SH-SY5Y (cell line): ENCODE results near the gene TEX29.

Experiments used
- GATA2 ChIP-seq: IDR thresholded peaks from 2 replicates; pipeline ENCODE4 v1.6.1; 2011; ENCODE audit warnings: mild to moderate bottlenecking, low read depth, low read length
- GATA3 ChIP-seq: IDR thresholded peaks from 2 replicates; pipeline ENCODE4 v1.6.1; 2011; ENCODE audit warnings: low read depth, mild to moderate bottlenecking, low read length, moderate library complexity

DNA sequence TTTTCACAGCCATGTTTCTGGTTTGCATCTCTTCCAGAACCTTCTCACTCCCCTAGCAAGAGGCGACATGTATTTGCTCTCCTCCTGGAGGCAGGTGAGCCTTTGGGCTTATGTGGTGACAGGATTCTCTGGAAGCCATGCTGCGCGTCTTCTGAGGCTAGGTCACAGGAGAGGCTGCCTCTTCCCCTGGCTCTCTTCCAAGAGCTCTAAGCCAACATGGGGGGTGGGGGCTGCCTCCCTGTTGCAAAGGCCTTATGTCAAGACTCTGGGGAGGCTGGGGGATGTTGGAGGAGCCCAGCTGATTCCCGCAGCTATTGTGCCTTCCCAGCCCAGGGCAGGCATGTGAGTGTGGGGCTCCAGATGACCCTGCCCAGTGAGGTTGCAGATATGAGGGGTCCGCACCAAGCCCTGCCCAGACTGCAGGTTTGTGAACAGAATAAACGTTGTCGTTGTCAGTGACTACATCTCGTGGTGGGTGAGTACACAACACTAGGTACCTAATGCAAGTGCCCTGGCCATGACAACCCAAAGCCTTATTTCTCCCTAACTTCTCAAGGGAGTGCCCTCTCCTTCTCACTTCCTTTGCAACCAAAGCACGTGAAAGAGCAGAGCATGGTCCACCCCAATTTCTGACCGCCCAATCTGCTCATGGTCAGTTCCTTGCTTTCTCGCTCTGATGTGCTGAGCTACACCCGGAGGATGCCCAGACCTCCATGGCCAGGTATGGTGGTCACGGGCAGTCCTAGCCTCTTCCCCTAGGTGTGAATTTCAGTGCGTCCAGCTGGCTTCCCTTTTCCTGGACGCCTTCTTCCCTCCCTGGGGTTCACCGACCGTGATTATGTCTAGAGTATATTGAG is 44.9 kb downstream of the TEX29 start:
- no peak for TF ChIP-seq GATA2
- no peak for TF ChIP-seq GATA3
